Epithelial cell of proximal tubule (primary cell): ENCODE data around the gene FRMPD2. TPM values are rescaled to one million over a fixed set of nuclear protein-coding genes. Genes with fewer than 3 reads are reported as not detected.

ENCODE experiments used
- DNase-seq: peaks from one replicate; pipeline ENCODE4 v3.0.0-alpha.2; 2011; ENCODE audit warnings: low read depth
- H3K4me3 ChIP-seq: 2 replicates; pipeline ENCODE4 v1.5.1; 2011; ENCODE audit warnings: low read depth, mild to moderate bottlenecking, low read length
- total RNA-seq: library from RNA; depleted of rRNA; stranded (reverse); fragments of >200 nt; gene quantifications from 2 replicates; pipeline ENCODE4 v1.2.3, GENCODE V29; 2015
- TF ChIP-seq, protein P1 (sequence below): conservative IDR thresholded peaks from 2 replicates; pipeline ENCODE4 v1.5.1; 2012; ENCODE audit warnings: low read depth, mild to moderate bottlenecking, low read length

FRMPD2 gene
- total RNA-seq, 1 donor from 2014 or later: under 0.01 TPM

DNA sequence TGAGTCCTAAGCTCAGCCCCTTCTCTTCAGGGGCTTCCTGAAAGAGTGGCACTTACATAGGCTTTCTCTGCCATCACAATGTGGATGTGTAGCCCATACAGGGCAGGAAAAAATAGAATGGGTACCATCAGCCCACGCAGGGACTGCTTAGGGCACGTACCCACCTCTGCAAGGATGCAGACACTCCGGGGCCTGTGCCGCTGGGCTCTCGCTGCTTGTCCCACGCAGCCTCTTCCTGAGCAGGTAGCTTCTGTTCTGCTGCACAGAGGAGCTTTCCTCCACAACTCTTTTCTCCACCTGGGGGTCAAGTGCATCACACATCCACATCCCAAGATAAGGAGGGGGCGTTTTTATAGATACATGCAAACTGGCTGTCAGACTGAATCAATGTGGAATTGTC is 34.3 kb downstream of the FRMPD2 start:
- no peak overlapping the region for H3K4me3 ChIP-seq
- TF ChIP-seq, protein P1, sequence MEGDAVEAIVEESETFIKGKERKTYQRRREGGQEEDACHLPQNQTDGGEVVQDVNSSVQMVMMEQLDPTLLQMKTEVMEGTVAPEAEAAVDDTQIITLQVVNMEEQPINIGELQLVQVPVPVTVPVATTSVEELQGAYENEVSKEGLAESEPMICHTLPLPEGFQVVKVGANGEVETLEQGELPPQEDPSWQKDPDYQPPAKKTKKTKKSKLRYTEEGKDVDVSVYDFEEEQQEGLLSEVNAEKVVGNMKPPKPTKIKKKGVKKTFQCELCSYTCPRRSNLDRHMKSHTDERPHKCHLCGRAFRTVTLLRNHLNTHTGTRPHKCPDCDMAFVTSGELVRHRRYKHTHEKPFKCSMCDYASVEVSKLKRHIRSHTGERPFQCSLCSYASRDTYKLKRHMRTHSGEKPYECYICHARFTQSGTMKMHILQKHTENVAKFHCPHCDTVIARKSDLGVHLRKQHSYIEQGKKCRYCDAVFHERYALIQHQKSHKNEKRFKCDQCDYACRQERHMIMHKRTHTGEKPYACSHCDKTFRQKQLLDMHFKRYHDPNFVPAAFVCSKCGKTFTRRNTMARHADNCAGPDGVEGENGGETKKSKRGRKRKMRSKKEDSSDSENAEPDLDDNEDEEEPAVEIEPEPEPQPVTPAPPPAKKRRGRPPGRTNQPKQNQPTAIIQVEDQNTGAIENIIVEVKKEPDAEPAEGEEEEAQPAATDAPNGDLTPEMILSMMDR: no peak
- DNase-seq: no peak

DNA sequence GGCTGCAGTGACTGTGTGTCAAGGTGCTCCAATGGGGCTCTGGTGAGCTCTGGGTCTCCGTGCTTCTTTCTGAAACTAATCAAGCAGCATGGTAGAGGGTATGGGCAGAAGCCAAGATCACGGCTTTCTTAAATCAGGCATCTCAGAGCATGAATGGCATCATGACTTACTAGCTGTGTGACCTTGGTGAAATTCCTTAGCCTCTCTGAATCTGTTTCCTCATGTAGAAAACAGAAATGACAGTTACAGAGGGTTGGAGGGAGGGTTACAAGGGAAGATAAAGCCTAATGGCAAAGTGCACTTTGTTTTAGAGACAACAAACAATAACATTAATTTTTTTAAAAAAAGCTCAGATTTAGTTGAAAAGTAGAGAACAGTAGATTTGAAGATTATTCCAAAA is 34.9 kb downstream of the FRMPD2 start:
- no peak overlapping the region for H3K4me3 ChIP-seq
- TF ChIP-seq, protein P1: no peak
- DNase-seq: no peak

- TF ChIP-seq, protein P1: no peak
- no peak overlapping the region for H3K4me3 ChIP-seq
- DNase-seq: no peak
These were observed 35.5 kb downstream of the FRMPD2 start for GRCh38 chr10:48238826-48239520.

GRCh38 chr10:48237259-48238250 is 36.9 kb downstream of the FRMPD2 start:
- H3K4me3 ChIP-seq: no peak overlapping the region
- DNase-seq: no peak
- TF ChIP-seq, protein P1: no peak

DNA sequence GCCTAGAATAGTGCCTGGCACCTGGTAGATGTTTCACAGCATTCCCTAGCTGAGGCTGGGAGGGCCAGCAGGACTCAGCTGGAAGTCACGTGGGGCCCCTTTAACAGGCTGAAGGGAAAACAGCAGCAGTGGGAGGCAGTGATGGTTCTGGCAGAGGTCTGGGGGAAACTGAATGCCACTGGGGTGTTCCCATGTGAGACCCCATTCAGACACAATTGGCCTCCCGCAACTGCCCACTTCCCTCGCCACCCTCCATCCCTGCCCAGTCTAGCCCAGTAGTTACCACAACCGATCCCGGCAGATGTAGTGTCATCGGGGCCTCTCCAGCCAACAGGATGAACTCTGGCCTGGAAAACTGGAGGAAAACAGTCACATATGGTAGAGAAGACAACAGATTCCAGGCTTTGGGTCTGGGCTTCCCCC is 38.3 kb downstream of the FRMPD2 start:
- DNase-seq: no peak
- H3K4me3 ChIP-seq: no peak overlapping the region
- TF ChIP-seq, protein P1: no peak

- no peak overlapping the region for H3K4me3 ChIP-seq
- TF ChIP-seq, protein P1: no peak
- DNase-seq: no peak
These were observed 39.0 kb downstream of the FRMPD2 start for GRCh38 chr10:48235501-48235900.
